ENCODE results near the gene CCL7.

CCL7 gene

DNA sequence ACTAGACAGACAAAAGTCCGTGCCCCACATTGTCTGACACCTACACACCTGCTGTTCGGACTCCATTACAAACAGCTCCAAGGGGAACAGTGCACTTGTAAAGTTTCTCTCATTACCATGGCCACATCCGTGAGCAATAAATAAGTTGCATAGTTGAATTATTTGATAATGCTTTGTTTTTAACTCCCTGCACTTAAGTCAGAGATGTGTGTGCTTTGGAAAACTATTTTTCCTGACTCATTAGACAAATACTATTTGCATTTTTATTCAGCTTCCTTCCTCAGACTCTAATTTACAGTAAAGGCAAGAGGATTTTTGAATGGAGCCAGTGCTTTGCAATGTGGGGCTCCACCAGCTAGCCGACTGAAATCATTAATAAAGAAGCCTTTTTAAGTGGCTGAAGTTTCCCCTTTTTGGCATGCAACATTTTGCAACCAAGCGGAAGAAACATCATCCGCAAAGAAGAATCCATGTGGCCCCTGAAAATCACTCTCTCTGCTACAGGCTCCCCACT is 21.5 kb upstream of the CCL7 start:
- DNase-seq: no peak

DNA sequence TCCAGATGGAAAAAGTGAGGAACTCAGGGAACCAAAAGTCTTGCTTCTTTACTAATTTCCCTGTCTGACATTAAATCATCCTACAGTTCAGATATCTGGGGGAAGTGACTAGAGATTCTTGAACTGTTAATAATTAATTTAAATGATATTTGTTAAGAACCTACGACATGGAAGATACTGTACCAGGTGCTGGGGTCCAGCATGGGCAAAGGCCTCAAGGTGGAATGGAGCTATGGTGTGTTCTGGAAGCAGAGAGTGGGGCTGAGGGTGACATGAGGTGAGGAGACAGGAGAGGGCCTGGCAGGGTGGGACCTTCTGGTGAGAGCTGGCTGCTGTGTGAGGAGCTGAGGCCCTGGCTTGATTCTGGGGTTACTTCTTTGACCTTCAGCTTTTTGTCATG is 21.0 kb upstream of the CCL7 start:
- DNase-seq: no peak

DNA sequence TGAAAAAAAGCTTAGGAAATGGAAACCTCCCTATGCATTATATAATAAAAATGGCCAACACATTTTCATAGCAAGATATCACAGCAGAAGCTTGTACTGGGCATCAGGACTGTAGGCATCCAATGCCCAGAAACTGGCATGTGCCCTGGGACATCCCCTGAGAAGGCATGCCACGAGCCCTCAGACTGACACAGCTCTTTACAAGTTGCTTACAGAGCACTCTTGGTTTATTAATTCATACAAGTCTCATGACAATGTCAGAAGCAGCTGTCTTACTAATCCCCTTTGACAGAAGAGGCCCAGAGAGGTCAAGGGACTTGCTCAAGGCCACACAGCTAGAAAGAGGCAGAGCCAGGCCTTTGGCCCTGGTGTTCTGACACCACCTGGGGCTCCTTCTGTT is 20.5 kb upstream of the CCL7 start:
- DNase-seq: no peak

DNA sequence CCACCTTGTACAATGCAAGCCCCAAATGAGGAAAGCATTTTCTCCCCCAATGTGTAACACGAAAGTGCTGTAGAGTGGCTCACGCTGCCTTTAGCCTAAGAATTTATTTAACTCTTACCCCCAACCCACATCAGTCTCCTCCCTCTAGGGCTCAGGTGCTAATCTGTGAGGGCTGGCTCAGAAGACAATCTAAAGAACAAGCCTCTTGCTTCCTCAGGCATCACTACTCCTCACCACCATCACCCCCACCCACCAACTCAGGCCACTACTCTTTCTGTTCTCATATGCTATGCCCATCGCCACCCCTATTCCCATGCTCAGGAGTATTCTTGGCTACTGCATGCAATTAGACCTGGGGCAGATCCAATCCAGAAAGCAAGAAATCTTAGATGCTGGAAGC is 18.8 kb upstream of the CCL7 start:
- DNase-seq: no peak

DNA sequence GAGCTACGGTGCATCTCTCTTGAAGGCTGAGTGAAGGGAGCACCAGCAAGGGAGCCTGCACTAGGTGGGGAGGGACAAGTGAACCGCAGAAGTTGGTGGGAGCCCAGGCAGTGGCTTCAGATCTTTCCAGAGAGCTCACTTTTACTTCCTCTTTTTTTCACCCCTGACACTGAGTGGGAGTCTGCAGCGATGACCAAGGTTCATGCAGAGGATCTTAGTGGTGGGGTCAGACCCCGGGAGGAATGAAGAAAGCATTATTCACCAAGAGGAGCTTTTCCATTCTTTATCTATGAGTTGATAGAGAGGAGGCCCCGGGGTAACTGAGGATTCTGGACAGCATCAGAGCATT is 18.0 kb upstream of the CCL7 start:
- no peak for DNase-seq

DNA sequence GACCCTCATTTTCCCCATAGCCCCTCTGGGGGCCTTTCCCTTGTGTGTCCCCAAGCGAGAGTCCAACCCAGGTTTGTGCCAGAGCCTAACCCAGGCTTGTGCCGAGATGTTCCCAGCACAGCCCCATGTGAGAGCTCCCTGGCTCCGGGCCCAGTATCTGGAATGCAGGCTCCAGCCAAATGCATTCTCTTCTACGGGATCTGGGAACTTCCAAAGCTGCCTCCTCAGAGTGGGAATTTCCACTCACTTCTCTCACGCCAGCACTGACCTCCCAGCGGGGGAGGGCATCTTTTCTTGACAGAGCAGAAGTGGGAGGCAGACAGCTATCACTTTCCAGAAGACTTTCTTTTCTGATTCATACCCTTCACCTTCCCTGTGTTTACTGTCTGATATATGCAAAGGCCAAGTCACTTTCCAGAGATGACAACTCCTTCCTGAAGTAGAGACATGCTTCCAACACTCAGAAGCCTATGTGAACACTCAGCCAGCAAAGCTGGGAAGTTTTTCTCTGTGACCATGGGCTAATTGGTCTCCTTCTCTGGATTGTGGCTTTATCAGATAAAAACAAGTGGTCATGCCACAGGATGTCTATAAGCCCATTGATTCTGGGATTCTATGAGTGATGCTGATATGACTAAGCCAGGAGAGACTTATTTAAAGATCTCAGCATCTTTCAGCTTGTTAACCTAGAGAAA is 17.4 kb upstream of the CCL7 start:
- no peak for DNase-seq

DNA sequence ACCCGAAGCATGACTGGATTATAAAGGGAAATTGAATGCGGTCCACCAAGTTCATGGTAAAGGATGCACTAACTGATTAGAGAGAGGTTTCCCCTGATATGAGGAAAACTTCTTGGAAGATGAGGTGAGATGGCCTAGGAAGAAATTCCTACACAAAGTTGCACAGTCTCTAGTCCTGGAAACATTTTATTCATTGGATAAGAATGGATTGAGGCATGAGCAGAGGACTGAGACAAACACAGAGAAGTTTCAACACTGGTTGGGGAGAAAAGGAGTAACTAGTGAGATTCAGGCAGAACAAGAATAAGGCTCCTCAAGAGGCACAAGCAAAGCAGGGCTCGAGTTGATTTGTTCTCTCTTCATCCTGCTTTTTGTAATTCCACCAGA is 16.9 kb upstream of the CCL7 start:
- DNase-seq: no peak

DNA sequence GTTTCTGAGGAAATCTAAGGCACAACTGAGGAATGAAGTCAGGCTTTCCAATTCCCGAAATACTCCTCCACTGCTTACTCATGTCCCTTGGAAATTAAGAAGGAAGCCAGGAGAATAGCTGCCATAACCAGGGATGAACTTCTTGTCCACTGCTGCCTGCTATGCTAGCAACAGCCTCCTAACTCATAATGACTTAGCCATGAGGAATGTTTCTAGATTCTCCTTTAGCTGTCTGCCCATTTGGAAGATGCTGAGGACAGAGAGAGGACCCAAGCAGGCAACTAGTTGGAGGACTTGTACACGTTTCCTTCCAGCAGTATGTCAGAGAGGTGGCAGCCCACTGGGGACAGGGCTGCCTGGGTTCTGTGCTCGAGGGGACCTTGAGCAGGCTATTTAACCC is 15.9 kb upstream of the CCL7 start:
- DNase-seq: no peak

DNA sequence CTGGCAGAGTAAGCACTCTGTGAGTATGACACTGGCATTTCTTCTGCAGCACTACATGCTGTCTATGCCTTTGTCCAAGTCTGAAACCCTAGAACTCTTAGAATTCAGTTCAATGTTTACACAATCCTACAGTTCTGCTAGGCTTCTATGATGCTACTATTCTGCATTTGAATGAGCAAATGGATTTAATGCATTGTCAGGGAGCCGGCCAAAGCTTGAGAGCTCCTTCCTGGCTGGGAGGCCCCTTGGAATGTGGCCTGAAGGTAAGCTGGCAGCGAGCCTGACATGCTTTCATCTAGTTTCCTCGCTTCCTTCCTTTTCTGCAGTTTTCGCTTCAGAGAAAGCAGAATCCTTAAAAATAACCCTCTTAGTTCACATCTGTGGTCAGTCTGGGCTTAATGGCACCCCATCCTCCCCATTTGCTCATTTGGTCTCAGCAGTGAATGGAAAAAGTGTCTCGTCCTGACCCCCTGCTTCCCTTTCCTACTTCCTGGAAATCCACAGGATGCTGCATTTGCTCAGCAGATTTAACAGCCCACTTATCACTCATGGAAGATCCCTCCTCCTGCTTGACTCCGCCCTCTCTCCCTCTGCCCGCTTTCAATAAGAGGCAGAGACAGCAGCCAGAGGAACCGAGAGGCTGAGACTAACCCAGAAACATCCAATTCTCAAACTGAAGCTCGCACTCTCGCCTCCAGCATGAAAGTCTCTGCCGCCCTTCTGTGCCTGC is 15.2 kb upstream of the CCL7 start, which contains the start of gene CCL2:
TSS of gene CCL2 (plus strand) at position 635 of the 730 bp plus-strand sequence. CDS start at position 700, 65 bp downstream.
- DNase-seq: no peak

DNA sequence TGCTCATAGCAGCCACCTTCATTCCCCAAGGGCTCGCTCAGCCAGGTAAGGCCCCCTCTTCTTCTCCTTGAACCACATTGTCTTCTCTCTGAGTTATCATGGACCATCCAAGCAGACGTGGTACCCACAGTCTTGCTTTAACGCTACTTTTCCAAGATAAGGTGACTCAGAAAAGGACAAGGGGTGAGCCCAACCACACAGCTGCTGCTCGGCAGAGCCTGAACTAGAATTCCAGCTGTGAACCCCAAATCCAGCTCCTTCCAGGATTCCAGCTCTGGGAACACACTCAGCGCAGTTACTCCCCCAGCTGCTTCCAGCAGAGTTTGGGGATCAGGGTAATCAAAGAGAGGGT is 14.7 kb upstream of the CCL7 start:
- DNase-seq: no peak

DNA sequence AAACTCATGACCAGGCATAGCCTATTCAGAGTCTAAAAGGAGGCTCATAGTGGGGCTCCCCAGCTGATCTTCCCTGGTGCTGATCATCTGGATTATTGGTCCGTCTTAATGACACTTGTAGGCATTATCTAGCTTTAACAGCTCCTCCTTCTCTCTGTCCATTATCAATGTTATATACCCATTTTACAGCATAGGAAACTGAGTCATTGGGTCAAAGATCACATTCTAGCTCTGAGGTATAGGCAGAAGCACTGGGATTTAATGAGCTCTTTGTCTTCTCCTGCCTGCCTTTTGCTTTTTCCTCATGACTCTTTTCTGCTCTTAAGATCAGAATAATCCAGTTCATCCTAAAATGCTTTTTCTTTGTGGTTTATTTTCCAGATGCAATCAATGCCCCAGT is 14.2 kb upstream of the CCL7 start:
- no peak for DNase-seq

DNA sequence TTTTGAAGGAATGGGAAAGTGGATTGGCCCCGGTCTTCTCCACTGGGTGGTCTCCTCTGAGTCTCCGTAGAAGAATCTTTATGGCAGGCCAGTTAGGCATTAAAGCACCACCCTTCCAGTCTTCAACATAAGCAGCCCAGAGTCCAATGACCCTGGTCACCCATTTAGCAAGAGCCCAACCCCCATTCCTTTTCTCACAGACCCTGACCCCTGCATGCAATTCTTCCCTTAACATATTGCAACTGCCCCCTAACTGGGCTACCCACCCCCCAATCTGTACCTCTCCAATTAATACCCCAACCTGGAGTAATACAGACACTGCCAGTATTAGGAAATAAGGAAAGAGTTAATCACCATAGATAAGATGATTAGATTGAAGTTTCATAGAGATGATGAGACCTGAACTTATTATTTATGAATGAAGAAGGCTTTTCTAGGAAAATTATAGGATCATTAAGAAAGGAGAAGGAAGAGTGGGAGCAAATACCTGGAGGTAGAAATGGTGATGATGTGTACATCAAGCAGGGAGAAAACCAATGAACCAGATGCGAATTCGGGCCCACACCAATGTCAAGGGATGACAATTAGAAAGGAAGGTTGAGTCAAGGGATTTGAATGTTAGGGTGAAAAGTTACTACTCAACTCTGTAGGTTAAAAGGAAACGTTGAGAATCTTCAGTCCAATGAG is 12.6 kb upstream of the CCL7 start:
- DNase-seq: no peak

DNA sequence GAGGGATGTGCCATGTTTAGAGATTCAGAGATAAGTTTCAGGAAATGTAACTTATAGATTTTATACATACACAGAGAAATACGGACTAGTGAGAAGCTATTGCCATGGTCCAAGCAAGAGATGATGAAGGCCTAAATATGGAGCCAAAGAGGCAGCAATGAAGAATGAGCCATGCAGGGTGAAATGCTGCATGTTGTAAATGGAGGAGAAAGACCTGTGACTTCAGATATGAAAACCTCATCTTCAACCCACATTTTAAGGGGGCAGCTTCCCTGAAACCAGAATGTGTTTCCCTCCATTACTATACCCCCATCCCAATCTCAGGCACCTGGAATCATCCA is 12.1 kb upstream of the CCL7 start:
- DNase-seq: no peak

DNA sequence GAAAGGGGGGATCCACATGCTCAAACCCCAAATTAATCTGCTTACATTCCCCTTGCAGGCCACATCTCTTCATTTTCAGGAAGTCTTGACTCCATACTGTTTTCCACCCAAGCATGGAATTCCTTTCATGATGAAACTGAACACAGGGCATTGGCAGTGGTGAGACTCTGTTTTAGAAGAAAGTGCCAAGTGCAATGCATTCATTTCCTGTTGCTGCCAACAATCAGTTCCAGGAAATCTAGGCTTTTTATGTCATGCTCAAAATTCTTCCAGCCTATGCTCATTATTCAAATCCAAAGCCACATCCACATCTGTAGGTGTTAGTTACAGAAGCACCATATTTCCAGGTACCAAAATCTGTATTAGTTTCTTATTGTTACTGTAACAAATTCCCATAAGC is 10.9 kb upstream of the CCL7 start:
- DNase-seq: no peak

DNA sequence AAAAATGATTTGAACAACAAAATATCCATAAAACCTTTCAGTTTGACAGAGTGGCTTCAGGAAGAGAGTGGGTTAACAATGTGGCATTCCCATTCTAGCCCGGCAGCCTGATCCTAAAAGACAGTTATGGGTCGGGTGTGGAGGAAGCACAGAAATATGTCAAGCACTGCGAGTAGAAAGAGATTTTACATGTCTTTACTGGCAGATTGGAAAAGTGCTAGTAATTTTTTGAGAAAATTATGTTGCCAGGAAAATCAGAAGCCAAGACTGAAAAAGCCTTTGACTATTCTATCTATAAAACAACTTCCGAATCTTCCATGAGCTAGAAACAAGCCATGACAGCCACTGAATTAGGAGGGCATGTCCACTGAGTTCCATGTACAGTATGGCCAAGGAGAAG is 9.2 kb upstream of the CCL7 start:
- DNase-seq: no peak

DNA sequence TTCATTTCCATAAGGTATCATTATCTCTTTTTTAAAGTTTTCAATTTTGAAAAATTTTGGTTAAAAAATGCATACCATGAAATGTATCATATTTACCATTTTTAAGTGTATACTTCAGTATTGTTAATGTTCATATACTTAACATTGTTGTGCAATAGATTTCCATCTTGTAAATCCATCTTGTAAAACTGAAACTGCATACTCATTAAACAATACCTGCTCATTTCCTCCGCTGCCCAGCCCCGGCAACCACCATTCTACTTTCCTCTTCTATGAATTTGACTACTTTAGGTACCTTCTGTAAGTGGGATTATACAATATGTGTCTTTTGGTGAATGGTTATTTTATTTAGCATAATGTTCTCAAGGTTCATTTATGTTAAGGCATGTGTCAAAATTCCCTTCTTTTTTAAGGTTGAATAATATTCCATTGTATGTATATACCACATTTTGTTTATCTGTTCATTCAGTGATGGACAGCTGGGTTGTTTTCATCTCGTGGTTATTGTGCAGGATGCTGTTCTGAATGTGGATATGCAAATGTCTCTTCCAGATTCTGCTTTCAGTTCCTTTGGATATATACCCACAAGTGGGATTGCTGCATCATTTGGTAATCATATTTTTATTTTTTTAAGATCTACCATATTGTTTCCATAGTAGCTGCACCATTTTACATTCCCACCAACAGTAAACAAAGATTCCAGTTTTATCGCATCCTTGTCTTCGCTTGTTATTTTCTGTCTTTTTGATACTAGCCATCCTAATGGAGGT is 8.3 kb upstream of the CCL7 start:
- DNase-seq: no peak

DNA sequence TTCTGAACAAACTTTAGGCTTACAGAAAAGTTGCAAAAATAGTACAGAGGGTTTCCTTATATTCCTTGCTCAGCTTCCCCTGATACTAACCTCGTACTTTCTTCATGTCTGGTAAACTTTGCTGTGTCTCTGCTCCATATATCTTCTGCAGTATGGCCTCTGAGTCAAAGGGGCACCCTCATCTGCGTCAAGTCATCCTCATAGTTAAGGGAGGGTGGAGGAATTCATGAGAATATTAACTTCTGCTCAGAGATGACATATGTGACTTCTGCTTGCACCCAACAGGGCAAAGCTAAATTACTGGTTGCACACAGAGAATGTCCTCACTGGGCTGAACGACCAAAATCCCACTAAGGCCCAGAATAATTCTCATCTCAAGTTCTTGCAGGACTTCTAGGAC is 4.3 kb upstream of the CCL7 start:
- no peak for DNase-seq

DNA sequence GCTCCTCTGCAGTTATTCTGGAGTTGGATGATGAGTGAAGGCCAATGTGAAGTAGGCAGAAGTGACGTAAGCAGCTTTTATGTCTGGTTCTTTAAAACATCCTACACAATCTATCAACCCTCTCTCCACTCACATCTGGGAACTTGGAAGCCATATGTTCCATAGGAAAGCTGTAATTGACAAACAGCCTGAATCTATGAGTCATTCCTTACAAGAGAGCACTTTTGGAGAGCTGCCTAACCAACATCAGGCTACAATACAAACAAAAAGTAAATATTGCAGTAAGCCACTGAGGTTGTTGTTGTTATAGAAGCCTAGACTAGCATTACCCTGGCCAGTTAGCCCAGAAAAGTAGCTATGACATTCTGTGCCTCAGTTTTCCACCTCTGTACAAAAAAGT is 5.9 kb downstream of the CCL7 start:
- no peak for DNase-seq

DNA sequence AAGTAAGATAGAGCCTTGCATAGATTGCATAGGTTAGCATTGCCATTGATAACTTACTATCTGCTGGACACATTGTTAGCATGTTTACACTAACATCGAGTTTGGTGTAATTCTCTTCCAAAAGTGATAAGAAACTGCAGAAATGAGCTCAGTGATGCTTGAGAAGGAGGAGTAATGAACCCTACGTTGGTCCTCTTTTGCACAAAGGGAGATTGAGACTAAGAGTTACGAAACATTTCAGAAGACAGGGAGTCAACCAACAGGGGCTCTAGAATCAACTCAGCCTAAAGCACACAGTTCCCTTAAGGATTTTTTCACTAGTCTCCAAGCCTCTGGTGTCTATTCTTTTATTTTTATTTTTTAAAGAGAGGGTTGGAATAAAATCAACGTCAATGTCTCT is 6.8 kb downstream of the CCL7 start:
- DNase-seq: no peak

DNA sequence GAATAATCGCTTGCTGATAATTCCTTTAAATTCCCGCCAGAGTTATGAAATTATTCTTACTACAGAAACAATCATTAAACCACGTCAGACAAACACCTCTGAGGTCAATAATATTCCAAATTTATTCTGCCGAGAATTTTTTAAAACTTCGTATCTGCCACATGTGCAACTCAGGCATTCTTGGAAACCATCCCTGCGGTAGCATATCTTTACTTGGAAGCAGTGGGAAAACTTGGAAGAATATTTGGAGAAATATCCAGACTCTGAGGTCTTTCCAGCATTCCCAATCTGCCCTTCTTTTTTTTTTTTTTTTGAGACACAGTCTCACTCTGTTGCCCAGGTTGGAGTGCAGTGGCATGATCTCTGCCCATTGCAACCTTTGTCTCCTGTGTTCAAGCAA is 13.6 kb downstream of the CCL7 start:
- DNase-seq: no peak

DNA sequence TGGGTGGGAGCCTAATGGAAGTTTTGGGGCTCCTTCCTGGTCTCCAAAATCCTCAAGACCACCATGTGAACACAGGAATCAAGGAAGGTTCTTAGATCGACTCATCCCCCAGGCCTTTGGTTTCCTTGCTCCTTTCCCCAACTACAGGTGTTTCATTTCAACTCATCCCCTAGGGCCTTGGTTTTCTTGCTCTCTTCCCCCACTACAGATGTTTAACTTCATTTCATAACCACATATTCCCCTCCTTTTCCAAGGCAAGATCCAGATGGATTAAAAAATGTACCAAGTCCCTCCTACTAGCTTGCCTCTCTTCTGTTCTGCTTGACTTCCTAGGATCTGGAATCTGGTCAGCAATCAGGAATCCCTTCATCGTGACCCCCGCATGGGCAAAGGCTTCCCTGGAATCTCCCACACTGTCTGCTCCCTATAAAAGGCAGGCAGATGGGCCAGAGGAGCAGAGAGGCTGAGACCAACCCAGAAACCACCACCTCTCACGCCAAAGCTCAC is 15.3 kb downstream of the CCL7 start, which contains the start of gene CCL11:
TSS of gene CCL11 (plus strand) at position 457 of the 507 bp plus-strand sequence. CDS start 67 bp downstream, outside the sequence.
- no peak for DNase-seq

DNA sequence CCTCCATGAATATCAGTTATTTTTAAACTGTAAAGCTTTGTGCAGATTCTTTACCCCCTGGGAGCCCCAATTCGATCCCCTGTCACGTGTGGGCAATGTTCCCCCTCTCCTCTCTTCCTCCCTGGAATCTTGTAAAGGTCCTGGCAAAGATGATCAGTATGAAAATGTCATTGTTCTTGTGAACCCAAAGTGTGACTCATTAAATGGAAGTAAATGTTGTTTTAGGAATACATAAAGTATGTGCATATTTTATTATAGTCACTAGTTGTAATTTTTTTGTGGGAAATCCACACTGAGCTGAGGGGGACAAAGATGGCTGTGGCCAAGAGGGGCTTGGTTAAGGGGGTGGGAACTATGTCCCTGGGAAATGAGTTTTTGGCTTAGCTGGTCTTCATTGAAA is 17.9 kb downstream of the CCL7 start:
- DNase-seq: no peak

DNA sequence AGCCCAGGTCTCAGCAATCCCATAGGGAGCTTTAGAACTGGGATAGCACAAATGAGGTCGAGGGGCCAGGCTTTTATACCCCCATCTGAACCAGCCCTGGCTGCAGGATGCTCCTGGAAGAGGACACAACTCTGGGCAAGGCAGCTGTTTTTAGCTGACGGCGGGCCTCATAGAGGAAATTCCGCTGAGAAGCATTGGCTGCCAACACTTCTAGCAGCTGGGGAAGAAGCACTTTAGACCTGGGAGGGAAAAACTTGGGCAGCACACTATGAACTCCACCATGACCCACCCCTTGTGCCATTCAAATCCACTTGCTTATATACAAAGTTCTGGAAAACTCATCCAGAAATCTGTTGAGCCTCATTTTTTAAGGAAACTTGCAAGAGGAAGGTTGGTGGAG is 20.6 kb downstream of the CCL7 start:
- DNase-seq: no peak
